Stimulated activated CD4-positive, alpha-beta T cell treated with anti-CD3 and anti-CD28 coated beads, Interleukin-4, amount 100 ng/mL, for 48 hours (primary cell): Measurements from ENCODE around the gene KCNH2.
"Not testable (repeated sequence)": the region's sequence is repeated elsewhere in the genome, so short reads cannot be mapped to it uniquely, and the experiment has no call there.

Experiments
- DNase-seq, 2 donors: peaks; one replicate each; pipeline ENCODE4 v3.0.0-alpha.2; 2020; ENCODE audit warnings: low read depth in 2 of 2

The KCNH2 gene, protein sequence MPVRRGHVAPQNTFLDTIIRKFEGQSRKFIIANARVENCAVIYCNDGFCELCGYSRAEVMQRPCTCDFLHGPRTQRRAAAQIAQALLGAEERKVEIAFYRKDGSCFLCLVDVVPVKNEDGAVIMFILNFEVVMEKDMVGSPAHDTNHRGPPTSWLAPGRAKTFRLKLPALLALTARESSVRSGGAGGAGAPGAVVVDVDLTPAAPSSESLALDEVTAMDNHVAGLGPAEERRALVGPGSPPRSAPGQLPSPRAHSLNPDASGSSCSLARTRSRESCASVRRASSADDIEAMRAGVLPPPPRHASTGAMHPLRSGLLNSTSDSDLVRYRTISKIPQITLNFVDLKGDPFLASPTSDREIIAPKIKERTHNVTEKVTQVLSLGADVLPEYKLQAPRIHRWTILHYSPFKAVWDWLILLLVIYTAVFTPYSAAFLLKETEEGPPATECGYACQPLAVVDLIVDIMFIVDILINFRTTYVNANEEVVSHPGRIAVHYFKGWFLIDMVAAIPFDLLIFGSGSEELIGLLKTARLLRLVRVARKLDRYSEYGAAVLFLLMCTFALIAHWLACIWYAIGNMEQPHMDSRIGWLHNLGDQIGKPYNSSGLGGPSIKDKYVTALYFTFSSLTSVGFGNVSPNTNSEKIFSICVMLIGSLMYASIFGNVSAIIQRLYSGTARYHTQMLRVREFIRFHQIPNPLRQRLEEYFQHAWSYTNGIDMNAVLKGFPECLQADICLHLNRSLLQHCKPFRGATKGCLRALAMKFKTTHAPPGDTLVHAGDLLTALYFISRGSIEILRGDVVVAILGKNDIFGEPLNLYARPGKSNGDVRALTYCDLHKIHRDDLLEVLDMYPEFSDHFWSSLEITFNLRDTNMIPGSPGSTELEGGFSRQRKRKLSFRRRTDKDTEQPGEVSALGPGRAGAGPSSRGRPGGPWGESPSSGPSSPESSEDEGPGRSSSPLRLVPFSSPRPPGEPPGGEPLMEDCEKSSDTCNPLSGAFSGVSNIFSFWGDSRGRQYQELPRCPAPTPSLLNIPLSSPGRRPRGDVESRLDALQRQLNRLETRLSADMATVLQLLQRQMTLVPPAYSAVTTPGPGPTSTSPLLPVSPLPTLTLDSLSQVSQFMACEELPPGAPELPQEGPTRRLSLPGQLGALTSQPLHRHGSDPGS

GRCh38 chr7:150978126-150978789 is at the start of gene KCNH2:
Gene KCNH2 (minus strand): TSS chr7:150978321. CDS start chr7:150977913, 408 bp downstream.
- no peak for DNase-seq

DNA sequence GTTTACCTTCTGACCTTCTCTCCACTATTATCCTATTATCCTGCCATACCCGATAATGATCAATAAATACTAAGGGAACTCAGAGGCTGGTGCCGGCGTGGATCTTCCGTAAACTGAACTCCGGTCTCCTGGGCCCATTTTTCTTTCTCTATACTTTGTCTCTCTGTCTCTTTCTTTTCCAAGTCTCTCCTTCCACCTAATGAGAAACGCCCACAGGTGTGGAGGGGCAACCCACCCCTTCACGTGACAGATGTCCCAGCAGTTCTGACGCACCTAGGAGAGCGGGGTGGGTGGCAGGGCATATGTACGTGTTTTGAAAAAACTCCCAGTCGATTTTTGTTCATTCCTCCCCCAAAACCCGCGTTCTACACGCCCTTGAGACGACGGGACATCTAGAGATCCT is 49.6 kb upstream of the KCNH2 start:
- DNase-seq, result not testable (repeated sequence)

DNA sequence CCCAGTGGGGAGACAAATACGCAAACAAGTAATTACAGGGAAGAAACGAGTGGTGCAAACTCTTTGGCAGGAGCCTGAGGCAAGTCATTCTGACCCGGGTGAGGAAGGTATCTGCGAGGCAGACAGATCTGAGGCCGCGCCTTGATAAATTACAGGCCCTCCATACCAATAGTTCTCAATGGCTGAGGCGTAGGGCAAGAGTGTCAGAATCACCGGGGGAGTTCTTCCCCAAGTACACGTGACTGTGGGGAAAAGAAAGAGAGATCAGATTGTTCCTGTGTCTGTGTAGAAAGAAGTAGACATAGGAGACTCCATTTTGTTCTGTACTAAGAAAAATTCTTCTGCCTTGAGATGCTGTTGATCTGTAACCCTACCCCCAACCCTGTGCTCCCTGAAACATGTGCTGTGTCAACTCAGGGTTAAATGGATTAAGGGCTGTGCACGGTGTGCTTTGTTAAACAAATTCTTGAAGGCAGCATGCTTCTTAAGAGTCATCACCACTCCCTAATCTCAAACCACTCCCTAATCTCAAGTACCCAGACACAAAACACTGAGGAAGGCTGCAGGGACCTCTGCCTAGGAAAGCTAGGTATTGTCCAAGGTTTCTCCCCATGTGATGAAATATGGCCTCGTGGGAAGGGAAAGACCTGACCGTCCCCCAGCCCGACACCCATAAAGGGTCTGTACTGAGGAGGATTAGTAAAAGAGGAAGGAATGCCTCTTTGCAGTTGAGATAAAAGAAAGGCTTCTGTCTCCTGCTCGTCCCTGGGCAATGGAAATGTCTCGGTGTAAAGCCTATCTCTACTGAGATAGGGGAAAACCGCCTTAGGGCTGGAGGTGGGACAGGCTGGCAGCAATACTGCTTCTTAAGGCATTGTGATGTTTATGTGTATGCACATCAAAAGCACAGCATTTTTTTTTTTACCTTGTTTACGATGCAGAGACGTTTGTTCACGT is 48.9 kb upstream of the KCNH2 start:
- not testable (repeated sequence) for DNase-seq

GRCh38 chr7:151025924-151026671 is 48.0 kb upstream of the KCNH2 start:
- DNase-seq, result no peak

DNA sequence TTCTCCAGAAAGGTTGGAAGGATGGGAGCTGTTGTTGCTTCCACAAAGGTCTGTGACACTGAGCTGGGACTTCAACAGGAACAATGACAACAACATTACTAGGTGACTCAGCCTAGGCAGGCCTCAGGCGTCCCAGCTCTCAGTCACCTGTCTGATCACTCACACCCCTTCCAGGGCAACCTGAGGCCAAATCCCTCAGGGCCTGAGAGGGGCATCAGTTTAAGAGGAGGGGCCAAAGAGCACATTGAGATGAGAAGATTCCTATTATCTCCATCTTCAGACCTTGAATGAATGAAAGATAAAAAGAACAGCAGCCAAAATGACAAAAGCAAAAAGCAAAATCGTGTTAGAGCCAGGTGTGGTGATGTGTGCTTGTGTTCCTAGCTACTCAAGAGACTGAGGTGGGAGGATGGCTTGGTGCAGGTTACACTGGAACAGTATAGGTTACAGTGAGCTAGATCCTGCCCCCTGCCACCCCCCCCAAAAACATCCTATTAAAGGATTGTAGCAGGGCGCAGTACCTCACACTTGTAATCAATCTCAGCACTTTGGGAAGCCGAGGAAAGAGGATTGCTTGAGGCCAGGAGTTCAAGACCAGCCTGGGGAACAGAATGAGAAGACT is 46.4 kb upstream of the KCNH2 start, which contains the start of gene ATG9B:
TSS of gene ATG9B (minus strand) at position 60 of the 622 bp plus-strand sequence. CDS start 71 bp downstream, outside the sequence.
- DNase-seq, result no peak

- no peak for DNase-seq
Measured at GRCh38 chr7:151023232-151023631, 45.1 kb upstream of the KCNH2 start.

DNA sequence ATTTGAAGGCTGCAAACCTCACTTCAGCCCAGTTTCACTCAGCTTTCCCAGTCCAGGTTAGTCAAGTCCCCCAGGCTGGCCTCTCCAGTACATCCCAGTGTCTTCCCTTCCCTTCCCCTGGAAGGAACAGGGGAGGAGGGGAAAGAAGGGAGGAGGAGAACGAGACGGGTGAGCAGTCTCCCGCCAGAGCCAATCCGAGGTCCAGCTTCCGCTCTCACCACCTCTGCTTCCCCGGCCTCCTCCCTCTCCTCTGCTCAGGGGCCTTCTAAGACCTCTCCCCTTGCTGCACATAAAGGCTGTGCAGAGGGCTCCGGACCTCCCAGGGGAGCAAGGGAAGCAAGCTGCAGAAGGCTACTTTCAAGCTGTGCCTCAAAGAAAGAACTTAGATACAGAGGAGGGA is 42.1 kb upstream of the KCNH2 start:
- no peak for DNase-seq

- no peak for DNase-seq
Measured at GRCh38 chr7:151019130-151019447, 41.0 kb upstream of the KCNH2 start.

GRCh38 chr7:151018421-151019129 is 40.5 kb upstream of the KCNH2 start:
- no peak for DNase-seq

GRCh38 chr7:151017953-151018420 is 39.9 kb upstream of the KCNH2 start:
- peak; percentile 72 to 79 for DNase-seq

DNA sequence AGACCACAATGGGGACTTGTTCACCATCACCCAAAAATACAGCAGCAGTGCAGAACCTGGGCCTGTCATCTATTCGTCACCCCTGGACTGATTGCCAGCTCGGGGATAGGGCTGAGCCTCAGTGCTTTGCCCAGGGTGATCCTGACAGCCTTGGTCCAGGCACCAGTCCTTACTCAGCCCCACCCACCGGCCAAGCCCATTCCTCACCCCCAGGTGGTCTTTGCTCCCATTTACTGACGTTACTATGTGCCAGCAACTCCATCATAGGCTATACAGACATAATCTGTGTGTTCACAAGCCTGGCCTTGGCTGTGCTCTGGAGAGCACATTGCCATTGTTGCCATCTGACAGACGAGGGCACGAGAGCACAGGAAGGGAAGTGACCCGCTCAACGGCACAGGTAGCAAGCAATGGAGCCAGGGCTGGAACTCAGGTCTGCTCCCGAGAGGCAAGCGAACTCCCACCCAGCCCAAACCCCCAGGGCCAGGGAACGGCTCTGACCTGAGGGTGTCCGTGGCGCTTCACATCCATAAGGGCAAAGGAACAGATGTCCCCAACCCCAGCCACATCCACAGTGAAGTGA is 39.3 kb upstream of the KCNH2 start:
- DNase-seq, result no peak

DNA sequence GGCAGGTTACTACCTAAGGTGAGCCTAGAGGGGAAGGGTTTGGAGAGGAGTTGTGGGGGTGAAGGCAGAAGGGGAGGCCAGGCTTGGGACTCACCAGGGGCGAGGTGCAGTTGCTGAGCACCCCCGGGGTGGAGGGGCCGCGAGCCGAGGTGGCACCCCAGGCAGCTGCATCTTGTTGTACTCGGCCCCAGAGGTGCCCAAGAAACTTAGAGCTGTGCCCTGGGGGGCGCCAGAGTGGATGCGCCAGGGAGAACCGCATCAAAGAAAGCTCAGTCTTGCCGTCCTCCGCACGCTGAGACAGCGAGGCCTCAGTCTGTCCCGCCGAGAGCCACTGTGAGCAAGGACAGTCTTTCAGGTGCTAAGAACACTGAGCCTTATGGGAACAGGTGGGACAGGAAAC is 38.8 kb upstream of the KCNH2 start:
- no peak for DNase-seq

DNA sequence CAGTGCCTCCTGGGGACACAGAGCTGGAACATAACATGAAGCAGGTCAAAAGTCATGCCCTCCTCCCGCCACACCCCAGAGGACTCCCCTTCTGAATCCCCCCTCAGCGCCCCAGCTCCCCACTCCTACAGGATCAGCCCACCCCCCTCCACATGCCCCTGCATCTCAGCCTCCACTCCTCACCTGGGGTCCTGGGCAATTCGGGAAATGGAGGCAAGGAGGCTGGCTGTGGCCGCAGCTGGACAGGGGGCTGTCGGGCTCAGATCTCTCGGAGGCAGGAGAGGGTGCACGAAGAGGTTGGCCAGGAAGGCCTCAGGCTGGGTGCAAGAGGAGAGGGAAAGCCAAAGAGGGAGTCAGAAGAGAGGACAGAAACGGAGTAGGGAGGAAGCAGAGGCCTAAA is 38.4 kb upstream of the KCNH2 start:
- DNase-seq, result no peak

DNA sequence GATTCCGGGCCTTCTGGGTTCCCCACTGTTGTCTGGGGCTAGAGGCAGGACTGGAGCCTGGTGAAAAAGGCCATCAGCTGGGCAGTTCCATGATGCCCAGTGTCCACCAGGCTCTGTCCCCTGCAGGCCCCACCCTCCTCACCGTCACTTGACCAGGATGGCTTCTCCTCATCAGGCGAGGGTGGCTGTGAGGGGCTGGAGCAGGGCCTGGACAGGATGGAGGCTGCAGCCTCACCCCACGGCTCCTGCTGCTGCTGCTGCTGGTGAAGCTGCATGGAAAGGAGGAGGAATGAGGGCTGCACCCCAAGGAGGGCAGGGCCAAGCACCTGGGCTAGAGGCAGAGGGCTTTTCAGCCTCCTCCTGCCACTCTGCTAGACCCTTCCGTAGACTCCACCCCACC is 37.8 kb upstream of the KCNH2 start:
- no peak for DNase-seq

GRCh38 chr7:151014950-151015349 is 36.8 kb upstream of the KCNH2 start:
- no peak for DNase-seq

DNA sequence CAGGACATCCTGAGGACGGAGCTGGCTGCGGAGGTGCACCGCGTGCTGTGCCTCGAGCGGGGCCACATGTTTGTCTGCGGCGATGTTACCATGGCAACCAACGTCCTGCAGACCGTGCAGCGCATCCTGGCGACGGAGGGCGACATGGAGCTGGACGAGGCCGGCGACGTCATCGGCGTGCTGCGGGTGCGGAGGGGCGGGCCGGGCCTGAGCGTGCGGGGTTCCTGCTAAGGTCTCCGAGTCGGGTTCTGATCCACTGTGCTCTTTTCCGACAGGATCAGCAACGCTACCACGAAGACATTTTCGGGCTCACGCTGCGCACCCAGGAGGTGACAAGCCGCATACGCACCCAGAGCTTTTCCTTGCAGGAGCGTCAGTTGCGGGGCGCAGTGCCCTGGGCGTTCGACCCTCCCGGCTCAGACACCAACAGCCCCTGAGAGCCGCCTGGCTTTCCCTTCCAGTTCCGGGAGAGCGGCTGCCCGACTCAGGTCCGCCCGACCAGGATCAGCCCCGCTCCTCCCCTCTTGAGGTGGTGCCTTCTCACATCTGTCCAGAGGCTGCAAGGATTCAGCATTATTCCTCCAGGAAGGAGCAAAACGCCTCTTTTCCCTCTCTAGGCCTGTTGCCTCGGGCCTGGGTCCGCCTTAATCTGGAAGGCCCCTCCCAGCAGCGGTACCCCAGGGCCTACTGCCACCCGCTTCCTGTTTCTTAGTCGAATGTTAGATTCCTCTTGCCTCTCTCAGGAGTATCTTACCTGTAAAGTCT is 35.8 kb upstream of the KCNH2 start:
- DNase-seq, result peak; percentile 84 to 86

DNA sequence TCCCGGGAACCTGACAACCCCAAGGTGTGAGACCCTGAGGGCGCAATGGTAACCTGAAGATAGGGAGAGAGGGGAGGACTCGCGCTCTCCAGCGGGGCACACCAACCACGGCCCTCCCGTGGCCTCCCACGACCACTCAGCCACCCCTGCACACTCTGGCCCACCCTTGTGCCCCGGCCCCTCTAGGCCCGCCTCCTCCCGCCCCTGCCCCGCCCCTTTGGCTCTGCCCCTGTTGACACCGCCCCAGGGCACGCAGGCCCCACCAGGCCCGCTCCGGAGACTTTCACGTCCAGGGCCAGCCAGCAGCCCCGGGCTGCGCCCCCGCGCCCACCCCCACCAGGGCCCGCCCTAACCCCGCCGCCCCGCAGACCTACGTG is 35.2 kb upstream of the KCNH2 start:
- DNase-seq, result no peak
